GM10266 (cell line): ENCODE data around the gene RNF13.

Experiments used
- DNase-seq: peaks from one replicate; pipeline ENCODE4 v3.0.0; 2012; ENCODE audit errors: extremely low spot score
- TF ChIP-seq, protein P1 (sequence below): IDR thresholded peaks from 2 replicates; pipeline ENCODE4 v1.5.1; 2012; ENCODE audit warnings: mild to moderate bottlenecking, low read depth; ENCODE audit not compliant: control insufficient read depth, insufficient read depth; ENCODE audit errors: missing control alignments

RNF13 gene

DNA sequence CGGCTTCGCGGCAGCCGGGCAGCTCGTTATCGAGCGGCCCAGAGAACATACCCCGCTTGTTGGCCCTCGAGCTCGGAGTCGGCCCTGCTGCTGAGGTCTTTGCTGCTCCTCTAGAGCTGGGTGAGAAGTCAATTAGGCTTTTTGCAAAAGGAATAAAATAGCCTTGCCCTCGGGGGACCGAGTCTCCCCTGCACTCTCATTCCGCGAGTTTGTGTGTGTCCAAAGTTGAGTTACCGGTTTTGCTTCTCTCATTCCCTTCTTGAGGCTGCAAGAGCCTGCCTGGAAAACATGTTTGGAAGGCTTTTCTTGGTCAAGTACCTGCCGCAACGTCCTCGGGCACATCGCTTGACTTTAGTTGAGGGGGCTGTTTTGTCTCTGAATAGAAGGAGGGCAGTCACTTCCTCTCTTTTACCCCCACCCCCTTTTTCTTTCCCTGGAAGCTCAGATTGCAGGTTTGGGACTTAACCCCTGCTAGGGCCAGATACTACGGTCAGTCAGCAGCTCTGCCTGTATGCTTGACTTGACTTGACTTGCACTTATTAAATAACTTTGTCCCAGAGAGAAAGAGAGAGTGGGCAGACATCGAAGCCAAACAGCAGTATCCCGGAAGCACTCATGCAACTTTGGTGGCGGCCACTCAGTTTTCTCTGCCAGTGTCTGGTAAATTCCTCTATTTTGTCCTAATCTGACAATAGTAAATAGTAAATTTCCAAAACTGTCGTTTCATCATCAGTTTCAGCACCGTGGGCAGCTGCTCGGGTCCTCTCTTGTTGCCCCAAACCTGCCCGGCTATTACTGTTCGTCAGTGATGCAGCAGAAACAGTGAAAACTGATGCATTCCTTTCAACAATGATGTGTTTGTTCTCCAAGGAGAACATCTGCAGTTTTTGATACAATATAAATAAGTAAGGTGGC lies 609 bp downstream of the RNF13 start:
- DNase-seq = peak; percentile 6
- TF ChIP-seq, protein P1, sequence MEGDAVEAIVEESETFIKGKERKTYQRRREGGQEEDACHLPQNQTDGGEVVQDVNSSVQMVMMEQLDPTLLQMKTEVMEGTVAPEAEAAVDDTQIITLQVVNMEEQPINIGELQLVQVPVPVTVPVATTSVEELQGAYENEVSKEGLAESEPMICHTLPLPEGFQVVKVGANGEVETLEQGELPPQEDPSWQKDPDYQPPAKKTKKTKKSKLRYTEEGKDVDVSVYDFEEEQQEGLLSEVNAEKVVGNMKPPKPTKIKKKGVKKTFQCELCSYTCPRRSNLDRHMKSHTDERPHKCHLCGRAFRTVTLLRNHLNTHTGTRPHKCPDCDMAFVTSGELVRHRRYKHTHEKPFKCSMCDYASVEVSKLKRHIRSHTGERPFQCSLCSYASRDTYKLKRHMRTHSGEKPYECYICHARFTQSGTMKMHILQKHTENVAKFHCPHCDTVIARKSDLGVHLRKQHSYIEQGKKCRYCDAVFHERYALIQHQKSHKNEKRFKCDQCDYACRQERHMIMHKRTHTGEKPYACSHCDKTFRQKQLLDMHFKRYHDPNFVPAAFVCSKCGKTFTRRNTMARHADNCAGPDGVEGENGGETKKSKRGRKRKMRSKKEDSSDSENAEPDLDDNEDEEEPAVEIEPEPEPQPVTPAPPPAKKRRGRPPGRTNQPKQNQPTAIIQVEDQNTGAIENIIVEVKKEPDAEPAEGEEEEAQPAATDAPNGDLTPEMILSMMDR = no peak

DNA sequence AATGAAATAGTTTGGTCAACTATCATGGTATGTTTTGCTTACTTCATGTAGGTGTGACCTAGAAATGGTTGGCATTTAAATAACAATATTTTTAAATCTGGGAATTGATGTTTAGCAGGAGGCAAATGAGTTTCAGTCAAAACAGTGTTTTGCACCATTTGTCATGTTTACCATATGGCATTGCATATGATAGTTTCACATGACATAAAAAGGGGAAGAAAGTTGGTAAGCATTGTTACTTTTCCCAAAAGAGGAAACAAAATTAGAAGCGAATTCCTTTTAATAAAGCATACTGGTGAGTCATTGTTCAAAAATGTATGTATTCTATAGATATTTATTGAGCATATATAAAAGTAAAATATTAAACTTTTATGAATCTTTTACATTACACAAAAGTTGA lies 2.3 kb downstream of the RNF13 start:
- TF ChIP-seq, protein P1 = no peak
- no peak for DNase-seq

DNA sequence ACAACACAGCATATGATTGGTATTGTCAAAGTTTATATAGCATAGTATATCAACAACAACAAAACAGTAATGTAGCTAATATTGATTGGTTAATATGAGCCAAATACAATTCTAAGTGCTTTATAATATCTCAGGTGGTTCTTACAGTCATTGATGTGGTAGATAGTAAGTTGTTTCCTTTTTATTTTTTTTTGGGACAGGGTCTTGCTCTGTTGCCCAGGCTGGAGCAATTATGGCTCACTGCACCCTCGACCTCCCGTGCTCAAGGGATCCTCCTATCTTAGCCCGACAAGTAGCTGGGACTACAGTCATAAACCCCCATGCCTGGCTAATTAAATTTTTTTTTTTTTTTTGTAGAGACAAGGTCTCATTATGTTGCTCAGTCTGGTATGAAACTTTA lies 2.7 kb downstream of the RNF13 start:
- no peak for DNase-seq
- TF ChIP-seq, protein P1 = no peak

DNA sequence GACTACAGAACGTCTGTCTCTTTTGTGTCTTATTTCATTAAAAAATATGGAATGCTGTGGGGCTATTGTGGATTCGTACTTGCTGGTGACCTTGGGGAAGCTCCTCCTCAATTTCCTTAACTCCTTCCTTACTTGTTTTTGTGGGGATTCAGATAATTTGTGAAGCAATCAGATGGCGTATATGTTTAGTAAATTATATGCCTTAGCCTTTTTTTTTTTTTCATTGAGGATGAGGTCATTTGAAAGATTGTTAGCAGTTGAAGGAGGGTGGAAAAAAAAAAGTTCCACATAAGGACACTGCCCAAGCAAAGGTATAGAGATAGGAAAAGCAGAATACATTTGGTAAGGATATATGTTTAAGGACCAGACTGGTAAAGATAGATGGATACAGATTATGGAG lies 3.3 kb downstream of the RNF13 start:
- DNase-seq = no peak
- TF ChIP-seq, protein P1 = no peak

DNA sequence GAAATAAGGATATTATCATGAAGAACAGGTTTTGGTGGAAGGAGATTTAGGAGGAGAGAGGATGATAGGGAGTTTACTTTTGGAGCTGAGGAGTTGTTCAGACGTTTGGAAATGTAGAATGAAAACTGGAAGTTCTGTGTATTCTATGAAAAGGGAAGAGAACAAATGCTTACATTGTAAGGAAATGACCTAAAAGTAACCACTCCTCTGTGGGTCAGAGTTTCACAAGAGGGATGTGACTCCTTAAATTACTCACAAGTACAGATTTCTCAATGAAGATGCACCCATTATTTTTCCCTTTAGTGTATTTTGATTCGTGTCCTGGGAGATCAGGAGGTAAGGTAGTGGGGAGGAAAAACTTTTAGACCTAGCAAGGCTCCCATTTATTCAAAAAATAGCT lies 4.0 kb downstream of the RNF13 start:
- TF ChIP-seq, protein P1 = no peak
- DNase-seq = peak; percentile 8

DNA sequence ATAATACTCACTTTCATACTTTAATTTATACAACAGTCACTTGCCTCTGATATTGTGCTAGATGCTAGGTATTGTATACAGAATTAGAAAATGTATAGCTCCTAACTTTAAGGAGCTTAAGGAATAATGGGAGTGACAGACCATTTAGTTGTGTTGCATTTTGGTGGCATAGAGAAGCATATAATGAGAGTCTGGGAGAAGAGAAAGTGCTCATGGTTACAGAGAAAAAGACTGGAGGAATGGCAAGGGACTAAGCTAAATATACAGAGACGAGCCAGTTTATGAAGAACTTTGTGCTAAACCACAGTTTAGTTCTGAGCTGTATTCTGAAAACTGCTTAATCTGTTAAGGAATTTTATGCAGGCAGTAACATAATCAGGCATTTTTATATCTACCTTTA lies 6.4 kb downstream of the RNF13 start:
- no peak for DNase-seq
- TF ChIP-seq, protein P1 = no peak

DNA sequence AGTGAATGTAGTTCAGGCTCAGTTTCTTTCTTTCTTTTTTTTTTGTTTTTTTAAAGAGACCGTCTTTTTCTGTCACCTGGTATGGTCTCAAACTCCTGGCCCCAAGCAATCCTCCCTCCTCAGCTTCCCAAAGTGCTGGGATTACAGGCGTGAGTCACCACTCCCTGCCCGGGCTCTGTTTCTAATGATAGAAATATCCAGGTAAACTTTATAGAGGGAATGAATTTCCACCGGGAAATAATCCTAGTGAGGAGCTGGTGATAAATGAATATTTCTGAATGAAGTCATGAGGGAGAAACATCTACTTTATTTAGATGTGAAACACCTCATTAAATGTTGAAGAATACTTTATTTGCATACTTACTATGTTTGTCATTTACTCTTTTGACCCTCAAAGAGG lies 7.2 kb downstream of the RNF13 start:
- TF ChIP-seq, protein P1 = no peak
- no peak for DNase-seq
